NCI-H82 treated with DMSO at 0.1 percent for 48 hours (cell line): ENCODE measurements around the gene EGR2.
"Not testable (repeated sequence)": the region's sequence is repeated elsewhere in the genome, so short reads cannot be mapped to it uniquely, and the experiment has no call there.

Experiments used
- DNase-seq: peaks from one replicate; lab custom pipeline; 2025; ENCODE audit not compliant: unreplicated experiment; lab: John Stamatoyannopoulos, UW

EGR2 gene

GRCh38 chr10:62795762-62796161 is 20.4 kb downstream of the EGR2 start:
- DNase-seq = no peak

GRCh38 chr10:62795100-62795499 is 21.1 kb downstream of the EGR2 start:
- no peak for DNase-seq

GRCh38 chr10:62794306-62794705 is 21.9 kb downstream of the EGR2 start:
- no peak for DNase-seq

- no peak for DNase-seq
Observed at GRCh38 chr10:62792261-62792660, 23.9 kb downstream of the EGR2 start.

GRCh38 chr10:62790571-62790970 is 25.6 kb downstream of the EGR2 start:
- DNase-seq = no peak

GRCh38 chr10:62790019-62790555 is 26.1 kb downstream of the EGR2 start:
- no peak for DNase-seq

GRCh38 chr10:62788861-62789467 is 27.2 kb downstream of the EGR2 start:
- no peak for DNase-seq

GRCh38 chr10:62788285-62788684 is 27.9 kb downstream of the EGR2 start:
- not testable (repeated sequence) for DNase-seq

GRCh38 chr10:62784537-62784936 is 31.6 kb downstream of the EGR2 start:
- DNase-seq = not testable (repeated sequence)

- no peak for DNase-seq
Observed at GRCh38 chr10:62779487-62780248, 36.5 kb downstream of the EGR2 start.

- no peak for DNase-seq
Observed at GRCh38 chr10:62778125-62778524, 38.0 kb downstream of the EGR2 start.

GRCh38 chr10:62772186-62772974 is 43.8 kb downstream of the EGR2 start:
- no peak for DNase-seq

GRCh38 chr10:62769574-62770242 is 46.5 kb downstream of the EGR2 start:
- no peak for DNase-seq

GRCh38 chr10:62766386-62766785 is 49.8 kb downstream of the EGR2 start:
- no peak for DNase-seq

- no peak for DNase-seq
Observed at GRCh38 chr10:62765726-62766125, 50.4 kb downstream of the EGR2 start.

- no peak for DNase-seq
Observed at GRCh38 chr10:62764011-62764410, 52.2 kb downstream of the EGR2 start.

- no peak for DNase-seq
Observed at GRCh38 chr10:62763155-62763554, 53.0 kb downstream of the EGR2 start.
